Measurements from ENCODE around the gene SOWAHA.
"Not testable (repeated sequence)": the region's sequence is repeated elsewhere in the genome, so short reads cannot be mapped to it uniquely, and the experiment has no call there.

SOWAHA gene

GRCh38 chr5:132778129-132778528 is 35.0 kb upstream of the SOWAHA start:
- DNase-seq (ENCODE audit: low spot score), result no peak

- no peak for DNase-seq (ENCODE audit: low spot score)
Observed at GRCh38 chr5:132778856-132779255, 34.2 kb upstream of the SOWAHA start.

- DNase-seq (ENCODE audit: low spot score), result no peak
Observed at GRCh38 chr5:132779961-132780360, 33.1 kb upstream of the SOWAHA start.

- DNase-seq (ENCODE audit: low spot score), result no peak
Observed at GRCh38 chr5:132780577-132780976, 32.5 kb upstream of the SOWAHA start.

- DNase-seq (ENCODE audit: low spot score), result no peak
Observed at GRCh38 chr5:132781029-132781428, 32.1 kb upstream of the SOWAHA start.

GRCh38 chr5:132782101-132782500 is 31.0 kb upstream of the SOWAHA start:
- no peak for DNase-seq (ENCODE audit: low spot score)

- no peak for DNase-seq (ENCODE audit: low spot score)
Observed at GRCh38 chr5:132785365-132785764, 27.7 kb upstream of the SOWAHA start.

- no peak for DNase-seq (ENCODE audit: low spot score)
Observed at GRCh38 chr5:132785864-132786263, 27.2 kb upstream of the SOWAHA start.

GRCh38 chr5:132787076-132787475 is 26.0 kb upstream of the SOWAHA start:
- DNase-seq (ENCODE audit: low spot score), result no peak

- DNase-seq (ENCODE audit: low spot score), result no peak
Observed at GRCh38 chr5:132788508-132788907, 24.6 kb upstream of the SOWAHA start.

GRCh38 chr5:132788990-132789886 is 23.9 kb upstream of the SOWAHA start:
- DNase-seq (ENCODE audit: low spot score), result no peak

- DNase-seq (ENCODE audit: low spot score), result no peak
Observed at GRCh38 chr5:132790201-132790865, 22.8 kb upstream of the SOWAHA start.

- no peak for DNase-seq (ENCODE audit: low spot score)
Observed at GRCh38 chr5:132791026-132791425, 22.1 kb upstream of the SOWAHA start.

- DNase-seq (ENCODE audit: low spot score), result no peak
Observed at GRCh38 chr5:132797651-132798050, 15.5 kb upstream of the SOWAHA start.

GRCh38 chr5:132799392-132799791 is 13.7 kb upstream of the SOWAHA start:
- DNase-seq (ENCODE audit: low spot score), result no peak

- no peak for DNase-seq (ENCODE audit: low spot score)
Observed at GRCh38 chr5:132800545-132800944, 12.6 kb upstream of the SOWAHA start.

GRCh38 chr5:132802044-132802684 is 10.9 kb upstream of the SOWAHA start:
- no peak for DNase-seq (ENCODE audit: low spot score)

- not testable (repeated sequence) for DNase-seq (ENCODE audit: low spot score)
Observed at GRCh38 chr5:132802685-132803066, 10.4 kb upstream of the SOWAHA start.

- DNase-seq (ENCODE audit: low spot score), result not testable (repeated sequence)
Observed at GRCh38 chr5:132804219-132804618, 8.9 kb upstream of the SOWAHA start.

GRCh38 chr5:132805872-132806271 is 7.2 kb upstream of the SOWAHA start:
- not testable (repeated sequence) for DNase-seq (ENCODE audit: low spot score)

- not testable (repeated sequence) for DNase-seq (ENCODE audit: low spot score)
Observed at GRCh38 chr5:132806804-132807162, 6.3 kb upstream of the SOWAHA start.

GRCh38 chr5:132807163-132807838 is 5.8 kb upstream of the SOWAHA start:
- no peak for DNase-seq (ENCODE audit: low spot score)

All from D341Med (cell line).